ENCODE data around the gene ZNF568. TPM values are rescaled to one million over a fixed set of nuclear protein-coding genes. Genes with fewer than 3 reads are reported as not detected.

Gene ZNF568
- 10 to 100 TPM in 3 of 4 donors, 1 to 10 TPM in 1; 2.4 to 34.0 (median 15.5) TPM for total RNA-seq

DNA sequence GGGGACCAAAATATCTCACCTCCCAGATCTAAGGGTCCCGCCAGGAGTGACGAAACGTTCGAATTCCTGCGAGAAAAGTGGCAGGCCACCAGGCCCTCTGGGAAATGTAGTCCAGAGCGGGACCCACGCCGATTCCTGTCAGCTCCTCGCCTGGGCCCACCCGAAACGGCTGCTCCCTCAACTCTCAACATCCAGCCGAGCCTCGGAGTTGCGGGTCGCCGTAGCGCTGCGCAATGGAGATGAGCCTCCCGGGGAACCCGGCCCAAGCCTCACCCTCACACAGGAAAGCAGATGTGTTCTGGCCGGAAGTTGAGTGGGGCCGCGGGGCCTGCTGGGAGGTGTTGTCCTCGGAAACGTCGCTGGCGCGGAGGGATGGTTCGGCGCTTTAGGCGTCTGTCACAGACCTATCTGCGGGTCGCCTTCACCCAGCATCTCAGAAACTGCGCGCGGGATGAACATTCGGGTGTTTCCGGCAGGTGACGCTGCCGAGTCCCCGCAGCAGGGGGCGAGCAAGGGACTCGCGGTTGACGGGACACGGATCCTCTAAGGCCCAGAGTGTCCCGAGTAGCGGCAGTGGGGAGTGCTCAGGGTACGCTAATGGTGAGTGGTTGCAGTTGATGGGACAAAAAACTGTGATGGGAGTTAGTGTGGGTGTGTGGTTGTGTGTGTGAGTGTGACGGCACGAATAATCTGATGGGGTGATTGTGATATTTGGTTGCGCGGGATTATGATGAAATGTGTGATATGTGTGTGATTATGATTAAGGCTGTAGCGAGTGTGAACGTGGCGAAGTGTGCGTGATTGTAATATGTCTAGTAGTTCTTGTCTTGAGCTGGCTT, at the start of gene ZNF568, which contains the start of gene ZNF829:
ZNF568 (plus strand) TSS at position 341 of the 839 bp plus-strand sequence. CDS start 6,439 bp downstream, outside the sequence.
ZNF829 (minus strand) TSS at position 300 of the 839 bp plus-strand sequence. CDS start 1,124 bp downstream, outside the sequence.
- intact Hi-C loops (cut with DNase I; ENCODE audit: low total_unique reads): no loop called here
- peak; percentile 9 to 11 for TF ChIP-seq POLR2A (IDR thresholded peaks at IDR 0.05)
- TF ChIP-seq, protein P1, sequence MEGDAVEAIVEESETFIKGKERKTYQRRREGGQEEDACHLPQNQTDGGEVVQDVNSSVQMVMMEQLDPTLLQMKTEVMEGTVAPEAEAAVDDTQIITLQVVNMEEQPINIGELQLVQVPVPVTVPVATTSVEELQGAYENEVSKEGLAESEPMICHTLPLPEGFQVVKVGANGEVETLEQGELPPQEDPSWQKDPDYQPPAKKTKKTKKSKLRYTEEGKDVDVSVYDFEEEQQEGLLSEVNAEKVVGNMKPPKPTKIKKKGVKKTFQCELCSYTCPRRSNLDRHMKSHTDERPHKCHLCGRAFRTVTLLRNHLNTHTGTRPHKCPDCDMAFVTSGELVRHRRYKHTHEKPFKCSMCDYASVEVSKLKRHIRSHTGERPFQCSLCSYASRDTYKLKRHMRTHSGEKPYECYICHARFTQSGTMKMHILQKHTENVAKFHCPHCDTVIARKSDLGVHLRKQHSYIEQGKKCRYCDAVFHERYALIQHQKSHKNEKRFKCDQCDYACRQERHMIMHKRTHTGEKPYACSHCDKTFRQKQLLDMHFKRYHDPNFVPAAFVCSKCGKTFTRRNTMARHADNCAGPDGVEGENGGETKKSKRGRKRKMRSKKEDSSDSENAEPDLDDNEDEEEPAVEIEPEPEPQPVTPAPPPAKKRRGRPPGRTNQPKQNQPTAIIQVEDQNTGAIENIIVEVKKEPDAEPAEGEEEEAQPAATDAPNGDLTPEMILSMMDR (IDR thresholded peaks at IDR 0.05): peak; percentile 27 to 55 (median 47)
- DNase-seq: peak; percentile 80 to 83
- Histone ChIP-seq H3K36me3 (no peaks in the 10 kb centered on the region), H3K4me3 (peak within 1 kb of the TSS; percentile 68 to 69), H3K9me3 (no peaks in the 10 kb centered on the region), H3K27ac (peak within 1 kb of the TSS; percentile 90 to 91), H3K27me3 (no peaks in the 10 kb centered on the region), H3K4me1 (no peaks in the 10 kb centered on the region)

DNA sequence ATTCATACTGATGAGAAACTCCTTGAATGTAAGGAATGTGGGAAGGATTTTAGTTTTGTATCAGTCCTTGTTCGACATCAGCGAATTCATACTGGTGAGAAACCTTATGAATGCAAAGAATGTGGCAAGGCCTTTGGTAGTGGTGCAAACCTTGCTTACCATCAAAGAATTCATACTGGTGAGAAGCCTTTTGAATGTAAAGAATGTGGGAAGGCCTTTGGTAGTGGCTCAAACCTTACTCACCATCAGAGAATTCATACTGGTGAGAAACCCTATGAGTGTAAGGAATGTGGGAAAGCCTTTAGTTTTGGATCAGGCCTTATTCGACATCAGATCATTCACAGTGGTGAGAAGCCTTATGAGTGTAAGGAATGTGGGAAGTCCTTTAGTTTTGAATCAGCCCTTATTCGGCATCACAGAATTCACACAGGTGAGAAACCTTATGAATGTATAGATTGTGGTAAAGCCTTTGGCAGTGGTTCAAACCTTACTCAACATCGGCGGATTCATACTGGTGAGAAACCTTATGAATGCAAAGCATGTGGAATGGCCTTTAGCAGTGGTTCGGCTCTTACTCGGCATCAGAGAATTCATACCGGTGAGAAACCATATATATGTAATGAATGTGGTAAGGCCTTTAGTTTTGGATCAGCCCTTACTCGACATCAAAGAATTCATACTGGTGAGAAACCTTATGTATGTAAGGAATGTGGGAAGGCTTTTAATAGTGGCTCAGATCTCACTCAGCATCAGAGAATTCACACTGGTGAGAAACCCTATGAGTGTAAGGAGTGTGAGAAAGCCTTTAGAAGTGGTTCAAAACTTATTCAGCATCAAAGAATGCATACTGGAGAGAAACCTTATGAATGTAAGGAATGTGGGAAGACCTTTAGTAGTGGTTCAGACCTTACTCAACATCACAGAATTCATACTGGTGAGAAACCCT, 38.9 kb upstream of the ZNF568 start:
- intact Hi-C loops (cut with DNase I; ENCODE audit: low total_unique reads): no loop called here
- Histone ChIP-seq H3K27ac (no peak overlapping the region), H3K4me1 (no peaks in the 10 kb centered on the region), H3K27me3 (peaks cover 0 to 4% of the 10 kb centered on the region in 2 donors), H3K4me3 (no peak overlapping the region), H3K9me3 (peaks cover 9 to 97% of the 10 kb centered on the region in 2 donors), H3K36me3 (no peaks in the 10 kb centered on the region)
- no peak for DNase-seq
- TF ChIP-seq POLR2A (IDR thresholded peaks at IDR 0.05): no peak
- TF ChIP-seq, protein P1 (IDR thresholded peaks at IDR 0.05): no peak

DNA sequence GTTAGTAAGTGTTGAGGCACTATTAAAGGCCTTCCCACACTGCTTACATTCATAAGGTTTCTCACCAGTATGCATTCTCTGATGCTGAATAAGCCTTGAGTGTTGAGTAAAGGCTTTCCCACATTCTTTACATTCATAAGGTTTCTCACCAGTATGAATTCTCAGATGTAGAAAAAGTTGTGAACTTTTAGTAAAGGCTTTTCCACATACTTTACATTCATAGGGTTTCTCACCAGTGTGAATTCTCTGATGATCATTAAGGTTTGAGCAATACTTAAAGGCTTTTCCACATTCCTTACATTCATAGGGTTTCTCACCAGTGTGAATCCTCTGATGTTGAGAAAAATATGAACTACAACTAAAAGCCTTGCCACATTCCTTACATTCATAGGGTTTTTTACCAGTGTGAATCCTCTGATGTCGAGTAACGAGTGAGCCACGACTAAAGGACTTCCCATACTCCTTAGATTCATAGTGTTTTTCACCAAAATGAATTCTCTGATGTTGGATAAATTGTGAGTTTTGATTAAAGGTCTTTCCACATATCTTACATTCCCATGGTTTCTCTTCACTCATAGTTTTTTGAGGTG, 24.3 kb upstream of the ZNF568 start:
- no peaks in the 10 kb centered on the region for H3K4me1 ChIP-seq
- no peaks in the 10 kb centered on the region for H3K27me3 ChIP-seq
- DNase-seq: no peak
- no peaks in the 10 kb centered on the region for H3K36me3 ChIP-seq
- H3K9me3 ChIP-seq: peaks cover 7 to 92% of the 10 kb centered on the region in 2 donors
- H3K4me3 ChIP-seq: no peak overlapping the region
- TF ChIP-seq, protein P1 (IDR thresholded peaks at IDR 0.05): no peak
- no peak for TF ChIP-seq POLR2A (IDR thresholded peaks at IDR 0.05)
- intact Hi-C loops (cut with DNase I; ENCODE audit: low total_unique reads): no loop called here
- no peak overlapping the region for H3K27ac ChIP-seq

DNA sequence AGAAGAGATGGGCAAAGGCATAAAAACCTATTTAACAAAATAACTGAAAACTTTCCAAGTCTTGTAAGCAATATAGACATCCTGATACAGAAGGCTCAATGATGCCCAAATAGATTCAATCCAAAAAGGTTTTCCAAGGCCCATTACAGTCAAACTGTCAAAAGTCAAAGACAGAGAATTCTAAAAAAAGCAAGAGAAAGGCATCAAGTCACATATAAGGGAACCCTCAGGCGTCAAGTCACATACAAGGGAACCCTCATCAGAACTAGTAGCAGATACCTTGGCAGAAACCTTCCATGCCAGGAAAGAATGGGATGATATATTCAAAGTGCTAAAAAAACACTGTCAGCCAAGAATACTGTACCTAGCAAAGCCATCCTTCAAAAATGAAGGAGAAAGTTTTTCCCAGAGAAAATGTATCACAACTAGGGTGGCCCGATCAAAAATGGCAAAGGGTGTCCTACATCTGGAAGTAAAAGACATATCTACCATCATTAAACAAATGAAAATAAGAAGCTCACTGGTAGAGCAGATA, 21.2 kb upstream of the ZNF568 start:
- H3K4me3 ChIP-seq: no peak overlapping the region
- no peak for DNase-seq

More for the DNA sequence above, 21.2 kb upstream of the ZNF568 start:
- intact Hi-C loops (cut with DNase I; ENCODE audit: low total_unique reads): no loop called here
- no peaks in the 10 kb centered on the region for H3K4me1 ChIP-seq
- TF ChIP-seq POLR2A (IDR thresholded peaks at IDR 0.05): no peak
- TF ChIP-seq, protein P1 (IDR thresholded peaks at IDR 0.05): no peak
- H3K36me3 ChIP-seq: no peaks in the 10 kb centered on the region
- H3K27ac ChIP-seq: no peak overlapping the region
- peaks cover 7 to 98% of the 10 kb centered on the region in 2 donors for H3K9me3 ChIP-seq
- H3K27me3 ChIP-seq: no peaks in the 10 kb centered on the region

Measured in uterus (tissue), 4 donors.